GM10248 (cell line): Measurements from ENCODE around the gene MINPP1.

Experiments used
- CTCF ChIA-PET: fragments of 300-600 bp; sonication (Branson Sonifier 250); formaldehyde crosslinking; extraction: SDS; loops from one replicate; lab custom pipeline; 2021; ENCODE audit warnings: antibody characterized with exemption; lab: Yijun Ruan, JAX
- POLR2A ChIA-PET: fragments of 350-650 bp; sonication (Branson Sonifier 250); formaldehyde crosslinking; extraction: SDS; loops from one replicate; lab custom pipeline; 2020; ENCODE audit warnings: antibody characterized with exemption; lab: Yijun Ruan, JAX
- DNase-seq: peaks from one replicate; pipeline ENCODE4 v3.0.0; 2012; ENCODE audit errors: extremely low spot score
- CTCF ChIP-seq: IDR thresholded peaks from 2 replicates; pipeline ENCODE4 v1.5.1; 2012; ENCODE audit warnings: mild to moderate bottlenecking, low read depth; ENCODE audit errors: extremely low read depth, missing control alignments, control extremely low read depth

Gene MINPP1

GRCh38 chr10:87552248-87552929, 47.7 kb downstream of the MINPP1 start:
- CTCF ChIA-PET = no interaction called here

GRCh38 chr10:87557409-87557808, 52.7 kb downstream of the MINPP1 start:
- ChIA-PET POLR2A (no interaction called here), CTCF (interaction anchor here (1.2 kb wide), 1 partner anchor 24 kb away, joined by 3 read pairs; no protein-coding TSS in a partner anchor)
- TF ChIP-seq CTCF = no peak
- DNase-seq = no peak

More at GRCh38 chr10:87552248-87552929, 47.7 kb downstream of the MINPP1 start:
- DNase-seq = no peak
- POLR2A ChIA-PET = no interaction called here
- no peak for TF ChIP-seq CTCF

- TF ChIP-seq CTCF = no peak
- CTCF ChIA-PET = interaction anchor here (1.1 kb wide), 1 partner anchor 25 kb away, joined by 4 read pairs; no protein-coding TSS in a partner anchor
- POLR2A ChIA-PET = no interaction called here
- DNase-seq = no peak
Measured at GRCh38 chr10:87558333-87558732, 53.6 kb downstream of the MINPP1 start.

GRCh38 chr10:87559392-87559791, 54.7 kb downstream of the MINPP1 start:
- ChIA-PET CTCF (interaction anchor here (1.1 kb wide), 1 partner anchor 26 kb away, joined by 4 read pairs; no protein-coding TSS in a partner anchor), POLR2A (no interaction called here)
- no peak for DNase-seq
- TF ChIP-seq CTCF = no peak

- DNase-seq = no peak
- TF ChIP-seq CTCF = no peak
- CTCF ChIA-PET = no interaction called here
- POLR2A ChIA-PET = interaction anchor here (0.6 kb wide), 1 partner anchor 590 kb away, joined by 12 read pairs; no protein-coding TSS in a partner anchor
Measured at GRCh38 chr10:87560495-87561129, 55.9 kb downstream of the MINPP1 start.

- POLR2A ChIA-PET = no interaction called here
- no peak for TF ChIP-seq CTCF
- CTCF ChIA-PET = no interaction called here
- no peak for DNase-seq
Measured at GRCh38 chr10:87562750-87563149, 58.1 kb downstream of the MINPP1 start.
